22Rv1 (cell line): Measurements from ENCODE around the gene CACNA1C.

Source experiments
- ZFX ChIP-seq: fragments of 450-650 bp; IDR thresholded peaks from 2 replicates; pipeline ENCODE4 v1.6.1; 2017; ENCODE audit warnings: antibody characterized with exemption, borderline replicate concordance
- TF ChIP-seq, protein P1 (sequence below): fragments of 450-650 bp; IDR thresholded peaks from 2 replicates; pipeline ENCODE4 v1.5.1; 2017; ENCODE audit warnings: mild to moderate bottlenecking

GRCh38 chr12:2285462-2285861 is 232.7 kb downstream of the CACNA1C start:
- TF ChIP-seq, protein P1, sequence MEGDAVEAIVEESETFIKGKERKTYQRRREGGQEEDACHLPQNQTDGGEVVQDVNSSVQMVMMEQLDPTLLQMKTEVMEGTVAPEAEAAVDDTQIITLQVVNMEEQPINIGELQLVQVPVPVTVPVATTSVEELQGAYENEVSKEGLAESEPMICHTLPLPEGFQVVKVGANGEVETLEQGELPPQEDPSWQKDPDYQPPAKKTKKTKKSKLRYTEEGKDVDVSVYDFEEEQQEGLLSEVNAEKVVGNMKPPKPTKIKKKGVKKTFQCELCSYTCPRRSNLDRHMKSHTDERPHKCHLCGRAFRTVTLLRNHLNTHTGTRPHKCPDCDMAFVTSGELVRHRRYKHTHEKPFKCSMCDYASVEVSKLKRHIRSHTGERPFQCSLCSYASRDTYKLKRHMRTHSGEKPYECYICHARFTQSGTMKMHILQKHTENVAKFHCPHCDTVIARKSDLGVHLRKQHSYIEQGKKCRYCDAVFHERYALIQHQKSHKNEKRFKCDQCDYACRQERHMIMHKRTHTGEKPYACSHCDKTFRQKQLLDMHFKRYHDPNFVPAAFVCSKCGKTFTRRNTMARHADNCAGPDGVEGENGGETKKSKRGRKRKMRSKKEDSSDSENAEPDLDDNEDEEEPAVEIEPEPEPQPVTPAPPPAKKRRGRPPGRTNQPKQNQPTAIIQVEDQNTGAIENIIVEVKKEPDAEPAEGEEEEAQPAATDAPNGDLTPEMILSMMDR = no peak
- no peak for TF ChIP-seq ZFX
